Measurements from ENCODE around the gene ADD1. TPM values are rescaled to one million over a fixed set of nuclear protein-coding genes. Genes with fewer than 3 reads are reported as not detected.

Gene ADD1
- total RNA-seq, 1 experiment from 2014 or later = 139 TPM

- Histone ChIP-seq H3K36me3 (peaks cover 40% of the 10 kb centered on the region), H3K27ac (no peak overlapping the region)
- DNase-seq = no peak
Observed at GRCh38 chr4:2882341-2882740, 38.7 kb downstream of the ADD1 start.

GRCh38 chr4:2886161-2886560 lies 42.5 kb downstream of the ADD1 start:
- no peak overlapping the region for H3K4me3 ChIP-seq
- no peak overlapping the region for H3K27ac ChIP-seq
- H3K36me3 ChIP-seq = peaks cover 32% of the 10 kb centered on the region
- H3K9me3 ChIP-seq (replicated peaks) = no peaks in the 10 kb centered on the region
- no peaks in the 10 kb centered on the region for H3K4me1 ChIP-seq
- no peaks in the 10 kb centered on the region for H3K27me3 ChIP-seq
- DNase-seq = no peak

More at GRCh38 chr4:2882341-2882740, 38.7 kb downstream of the ADD1 start:
- no peaks in the 10 kb centered on the region for H3K4me1 ChIP-seq
- H3K4me3 ChIP-seq = no peak overlapping the region
- no peaks in the 10 kb centered on the region for H3K9me3 ChIP-seq (replicated peaks)
- H3K27me3 ChIP-seq = no peaks in the 10 kb centered on the region

GRCh38 chr4:2886622-2887021 lies 43.0 kb downstream of the ADD1 start:
- Histone ChIP-seq H3K27me3 (no peaks in the 10 kb centered on the region), H3K4me1 (no peaks in the 10 kb centered on the region), H3K9me3 (replicated peaks) (no peaks in the 10 kb centered on the region), H3K36me3 (peaks cover 28% of the 10 kb centered on the region), H3K27ac (no peak overlapping the region), H3K4me3 (no peak overlapping the region)
- DNase-seq = no peak

GRCh38 chr4:2887343-2887742 lies 43.7 kb downstream of the ADD1 start:
- Histone ChIP-seq H3K4me3 (no peak overlapping the region), H3K4me1 (no peaks in the 10 kb centered on the region), H3K27ac (no peak overlapping the region), H3K36me3 (peaks cover 22% of the 10 kb centered on the region), H3K9me3 (replicated peaks) (no peaks in the 10 kb centered on the region), H3K27me3 (no peaks in the 10 kb centered on the region)
- DNase-seq = no peak

GRCh38 chr4:2888886-2889285 lies 45.2 kb downstream of the ADD1 start:
- Histone ChIP-seq H3K27me3 (no peaks in the 10 kb centered on the region), H3K27ac (no peak overlapping the region), H3K9me3 (replicated peaks) (no peaks in the 10 kb centered on the region), H3K4me3 (no peak overlapping the region), H3K4me1 (no peaks in the 10 kb centered on the region), H3K36me3 (peaks cover 13% of the 10 kb centered on the region)
- no peak for DNase-seq

DNA sequence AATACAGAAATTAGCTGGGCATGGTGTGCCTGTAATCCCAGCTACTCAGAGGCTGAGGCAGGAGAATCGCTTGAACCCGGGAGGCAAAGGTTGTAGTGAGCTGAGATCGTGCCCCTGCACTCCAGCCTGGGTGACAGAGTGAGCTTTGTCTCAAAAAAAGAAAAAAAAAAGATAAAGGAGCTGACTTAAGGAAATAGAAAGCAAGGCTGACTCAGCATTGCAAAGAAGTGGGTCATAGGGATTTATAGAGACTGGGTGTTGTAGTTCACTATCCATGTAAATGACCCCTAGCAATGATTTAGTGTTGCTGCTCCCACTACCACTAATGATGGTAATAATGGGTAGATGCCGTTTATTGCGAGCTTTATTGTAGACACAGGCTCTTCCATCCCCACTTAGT lies 47.6 kb downstream of the ADD1 start:
- no peak for DNase-seq
- H3K27me3 ChIP-seq = no peaks in the 10 kb centered on the region

DNA sequence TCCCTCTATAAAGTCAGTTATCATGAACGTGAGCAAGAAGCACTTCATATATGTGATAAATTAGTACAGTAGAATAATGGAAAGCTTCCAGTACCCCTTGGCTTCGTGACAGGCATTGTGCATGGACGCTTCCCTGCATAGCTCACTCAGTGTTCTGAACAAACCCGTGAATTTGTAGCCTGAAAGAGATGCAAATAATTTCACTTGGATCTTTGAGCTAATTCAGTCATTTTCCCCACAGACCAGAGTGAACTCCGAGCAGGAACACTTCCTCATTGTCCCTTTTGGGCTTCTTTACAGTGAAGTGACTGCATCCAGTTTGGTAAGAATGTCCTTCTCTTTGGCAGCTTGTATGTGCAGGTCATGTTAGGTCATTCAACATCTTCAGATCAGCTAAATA lies 50.1 kb downstream of the ADD1 start:
- H3K9me3 ChIP-seq (replicated peaks) = no peaks in the 10 kb centered on the region
- no peaks in the 10 kb centered on the region for H3K27me3 ChIP-seq
- H3K4me1 ChIP-seq = no peaks in the 10 kb centered on the region
- H3K36me3 ChIP-seq = peaks cover 25% of the 10 kb centered on the region
- no peak overlapping the region for H3K27ac ChIP-seq
- no peak for DNase-seq
- H3K4me3 ChIP-seq = no peak overlapping the region

More for the DNA sequence above, 47.6 kb downstream of the ADD1 start:
- Histone ChIP-seq H3K4me1 (no peaks in the 10 kb centered on the region), H3K9me3 (replicated peaks) (no peaks in the 10 kb centered on the region), H3K27ac (no peak overlapping the region), H3K36me3 (peaks cover 16% of the 10 kb centered on the region), H3K4me3 (no peak overlapping the region)

DNA sequence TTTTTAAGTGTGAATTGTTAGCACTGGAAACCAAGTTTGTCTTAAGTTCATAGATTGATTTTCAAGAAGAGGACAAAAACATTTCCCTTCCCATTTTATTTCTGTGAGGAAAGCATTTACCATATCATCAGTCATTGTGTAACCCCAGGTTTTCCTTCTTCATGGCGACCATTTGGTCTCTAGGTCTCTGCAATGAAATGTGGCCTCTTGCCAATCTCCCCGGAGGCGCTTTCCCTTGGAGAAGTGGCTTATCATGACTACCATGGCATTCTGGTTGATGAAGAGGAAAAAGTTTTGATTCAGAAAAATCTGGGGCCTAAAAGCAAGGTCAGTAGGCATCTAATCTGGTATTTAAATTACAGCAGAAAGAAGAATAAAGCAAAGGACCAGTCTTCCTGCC lies 54.4 kb downstream of the ADD1 start:
- DNase-seq = no peak
- no peaks in the 10 kb centered on the region for H3K27me3 ChIP-seq
- H3K4me3 ChIP-seq = no peak overlapping the region
- H3K36me3 ChIP-seq = peaks cover 57% of the 10 kb centered on the region
- H3K9me3 ChIP-seq (replicated peaks) = no peaks in the 10 kb centered on the region
- H3K27ac ChIP-seq = no peak overlapping the region
- H3K4me1 ChIP-seq = no peaks in the 10 kb centered on the region

- Histone ChIP-seq H3K36me3 (peaks cover 50% of the 10 kb centered on the region), H3K27me3 (no peaks in the 10 kb centered on the region), H3K27ac (no peak overlapping the region), H3K4me1 (no peaks in the 10 kb centered on the region), H3K9me3 (replicated peaks) (no peaks in the 10 kb centered on the region), H3K4me3 (no peak overlapping the region)
- DNase-seq = no peak
Observed at GRCh38 chr4:2900741-2901140, 57.1 kb downstream of the ADD1 start.

DNA sequence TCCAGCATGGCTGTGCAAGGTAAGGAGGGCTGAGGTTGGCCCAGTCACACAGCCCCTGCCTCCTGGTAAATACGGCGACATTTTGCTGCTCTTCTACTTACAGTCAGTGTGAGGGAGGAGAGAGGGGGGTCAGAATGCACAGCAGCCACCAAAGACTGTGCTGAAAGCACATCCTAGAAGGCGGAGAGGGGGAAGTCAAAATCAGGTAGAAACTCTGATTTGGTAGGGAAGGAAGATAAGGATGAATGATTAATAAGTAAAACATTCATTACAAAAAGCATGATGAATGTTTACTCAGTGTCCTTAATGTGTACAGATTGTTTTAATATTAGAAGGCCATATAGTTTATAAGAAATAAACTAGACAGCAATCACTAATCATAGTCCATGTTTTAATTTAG lies 57.5 kb downstream of the ADD1 start:
- Histone ChIP-seq H3K4me3 (no peak overlapping the region), H3K36me3 (peaks cover 51% of the 10 kb centered on the region)

DNA sequence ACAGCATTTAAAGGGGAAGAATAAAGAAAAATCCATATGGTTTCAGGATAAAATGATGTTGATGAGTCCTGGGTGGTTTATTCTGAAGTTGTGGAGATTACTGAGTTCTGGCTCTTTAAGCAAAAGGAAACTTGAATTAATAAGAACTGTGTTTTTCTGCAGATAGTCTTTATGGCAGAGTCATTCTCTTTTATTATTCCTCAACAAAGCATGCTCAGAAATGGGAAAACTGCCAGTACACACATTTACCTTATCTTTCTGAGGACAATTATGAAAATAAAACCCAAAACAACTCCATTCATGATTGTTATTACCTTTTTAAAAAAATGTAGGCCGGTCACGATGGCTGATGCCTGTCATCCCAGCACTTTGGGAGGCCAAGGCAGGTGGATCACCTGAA lies 58.5 kb downstream of the ADD1 start:
- Histone ChIP-seq H3K36me3 (peaks cover 54% of the 10 kb centered on the region), H3K4me1 (no peaks in the 10 kb centered on the region), H3K27ac (no peak overlapping the region), H3K9me3 (replicated peaks) (no peaks in the 10 kb centered on the region), H3K27me3 (no peaks in the 10 kb centered on the region), H3K4me3 (no peak overlapping the region)
- DNase-seq = no peak

More for the DNA sequence above, 57.5 kb downstream of the ADD1 start:
- H3K4me1 ChIP-seq = no peaks in the 10 kb centered on the region
- no peaks in the 10 kb centered on the region for H3K27me3 ChIP-seq
- no peak for DNase-seq
- no peaks in the 10 kb centered on the region for H3K9me3 ChIP-seq (replicated peaks)
- no peak overlapping the region for H3K27ac ChIP-seq

DNA sequence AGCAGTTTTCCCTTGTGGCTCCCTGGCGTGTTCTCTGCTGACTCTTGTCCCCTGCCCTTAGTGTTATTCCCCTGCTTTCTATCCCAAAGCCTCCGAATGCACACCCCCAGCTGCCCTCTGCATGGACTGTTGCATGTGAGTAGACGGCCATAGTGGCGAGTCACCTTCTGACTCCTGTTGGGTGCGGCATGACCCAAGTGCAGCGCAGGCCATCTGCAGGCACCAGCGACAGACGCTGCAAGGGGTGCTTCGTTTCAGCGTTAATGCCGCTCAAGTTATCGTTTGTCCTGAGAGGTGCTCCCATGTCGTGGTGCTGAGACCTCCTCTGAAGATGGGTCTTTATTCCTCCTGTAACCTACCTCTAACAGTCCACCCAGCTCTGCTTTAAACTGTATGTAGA lies 61.9 kb downstream of the ADD1 start:
- Histone ChIP-seq H3K36me3 (peaks cover 48% of the 10 kb centered on the region), H3K4me1 (no peaks in the 10 kb centered on the region), H3K9me3 (replicated peaks) (no peaks in the 10 kb centered on the region), H3K27ac (no peak overlapping the region), H3K27me3 (no peaks in the 10 kb centered on the region), H3K4me3 (no peak overlapping the region)
- DNase-seq = no peak

DNA sequence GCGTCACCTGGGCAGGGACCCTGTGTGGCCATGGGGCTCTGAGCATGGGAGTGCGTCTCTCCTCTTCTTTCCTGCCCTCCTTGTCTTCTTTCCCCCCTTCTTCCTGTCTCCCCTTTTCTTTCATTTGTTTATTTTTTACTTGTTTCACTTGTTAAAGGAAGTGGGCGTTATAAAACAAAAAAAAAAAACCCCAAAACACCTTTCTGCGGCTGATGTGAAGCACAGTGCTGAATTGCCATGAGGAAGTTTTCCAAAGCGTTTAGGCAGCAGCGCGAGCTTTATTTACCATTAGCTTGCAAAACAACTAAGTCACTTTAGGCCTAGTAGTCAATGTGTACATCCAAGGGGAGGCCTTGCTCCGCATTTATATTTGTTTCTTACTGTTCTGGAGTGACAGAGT lies 62.6 kb downstream of the ADD1 start:
- Histone ChIP-seq H3K4me3 (no peak overlapping the region), H3K27me3 (no peaks in the 10 kb centered on the region), H3K27ac (no peak overlapping the region), H3K36me3 (peaks cover 42% of the 10 kb centered on the region), H3K4me1 (no peaks in the 10 kb centered on the region), H3K9me3 (replicated peaks) (no peaks in the 10 kb centered on the region)
- DNase-seq = no peak

DNA sequence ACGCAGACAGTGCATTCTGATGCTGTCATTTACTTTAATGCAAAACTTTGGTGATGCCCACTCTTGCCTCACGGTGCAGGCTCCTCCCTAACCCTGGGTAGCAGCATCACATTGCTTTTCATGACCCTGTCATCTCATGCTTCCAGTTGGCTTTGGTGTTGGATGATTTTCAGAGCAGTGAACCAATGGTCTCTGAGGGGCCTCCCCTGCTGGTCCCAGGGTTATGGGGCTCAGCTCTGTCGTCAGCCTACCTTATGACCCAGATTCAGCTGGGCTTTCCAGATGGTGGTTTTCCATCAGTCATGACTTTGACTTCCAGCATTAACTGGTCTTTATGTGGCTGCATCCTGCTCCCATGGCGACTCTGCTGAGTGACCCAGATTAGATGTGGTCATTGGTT lies 63.6 kb downstream of the ADD1 start:
- Histone ChIP-seq H3K36me3 (peaks cover 33% of the 10 kb centered on the region), H3K27me3 (no peaks in the 10 kb centered on the region), H3K27ac (no peak overlapping the region), H3K9me3 (replicated peaks) (no peaks in the 10 kb centered on the region), H3K4me3 (no peak overlapping the region), H3K4me1 (no peaks in the 10 kb centered on the region)
- no peak for DNase-seq

DNA sequence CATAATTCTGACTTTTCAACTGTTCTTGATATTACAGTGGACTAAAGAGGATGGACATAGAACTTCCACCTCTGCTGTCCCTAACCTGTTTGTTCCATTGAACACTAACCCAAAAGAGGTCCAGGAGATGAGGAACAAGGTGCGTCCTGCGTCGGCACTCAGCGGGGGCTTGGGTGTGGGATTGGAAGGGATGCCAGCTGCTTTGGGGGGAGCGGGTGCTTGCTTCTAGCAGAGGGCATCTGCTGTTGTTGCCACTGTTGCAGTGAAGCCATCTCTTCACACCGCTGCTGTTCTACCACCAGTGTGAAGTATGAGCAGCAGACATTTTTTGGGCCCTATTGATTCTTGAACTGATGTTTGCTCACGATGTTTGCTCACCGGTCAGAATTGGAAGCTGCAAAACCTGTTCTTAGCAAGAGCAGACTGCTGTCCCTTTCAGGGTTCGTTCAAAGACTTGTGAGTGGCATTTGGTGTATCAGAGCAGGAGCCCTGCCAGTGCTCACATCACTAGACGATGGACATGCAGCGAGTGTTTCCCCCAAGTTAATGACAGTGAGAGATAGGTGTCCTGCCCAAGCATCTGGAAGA lies 64.2 kb downstream of the ADD1 start:
- H3K4me3 ChIP-seq = no peak overlapping the region
- no peak overlapping the region for H3K27ac ChIP-seq
- H3K9me3 ChIP-seq (replicated peaks) = no peaks in the 10 kb centered on the region
- no peaks in the 10 kb centered on the region for H3K4me1 ChIP-seq
- no peak for DNase-seq
- peaks cover 31% of the 10 kb centered on the region for H3K36me3 ChIP-seq
- no peaks in the 10 kb centered on the region for H3K27me3 ChIP-seq

DNA sequence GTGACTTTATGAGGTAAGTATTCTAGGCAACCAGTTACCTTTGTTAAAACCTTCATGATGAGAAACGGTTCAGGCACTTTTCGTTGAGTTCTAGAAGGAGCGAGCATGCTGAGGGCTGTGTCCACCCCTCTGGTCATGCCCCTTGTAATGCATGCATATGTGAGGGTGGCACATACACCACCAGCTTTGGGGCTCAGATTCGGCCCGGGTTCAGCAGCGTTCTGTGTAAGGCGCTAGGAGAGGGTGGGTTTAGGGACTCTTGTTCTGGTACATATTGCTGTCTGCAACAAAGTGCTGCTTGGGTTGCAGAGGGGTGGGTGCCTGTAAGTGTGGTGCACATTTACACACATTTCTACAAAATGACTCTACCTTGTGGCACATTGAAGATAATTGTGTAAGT lies 65.0 kb downstream of the ADD1 start:
- H3K9me3 ChIP-seq (replicated peaks) = no peaks in the 10 kb centered on the region
- H3K4me1 ChIP-seq = no peaks in the 10 kb centered on the region
- no peak overlapping the region for H3K27ac ChIP-seq
- no peak for DNase-seq
- H3K36me3 ChIP-seq = peaks cover 31% of the 10 kb centered on the region
- H3K27me3 ChIP-seq = no peaks in the 10 kb centered on the region
- H3K4me3 ChIP-seq = no peak overlapping the region
